Fibroblast of villous mesenchyme (primary cell): ENCODE results near the gene ADARB1. TPM values are rescaled to one million over a fixed set of nuclear protein-coding genes. Genes with fewer than 3 reads are reported as not detected.

ENCODE experiments used
- DNase-seq: peaks from one replicate; pipeline ENCODE4 v3.0.0-alpha.2; 2010; ENCODE audit warnings: low read depth
- H3K4me3 ChIP-seq: 2 replicates; pipeline ENCODE4 v1.5.1; 2011; ENCODE audit warnings: low read depth, mild to moderate bottlenecking, low read length
- total RNA-seq: library from RNA; depleted of rRNA; stranded (reverse); fragments of >200 nt; gene quantifications from 2 replicates; pipeline ENCODE4 v1.2.3, GENCODE V29; 2012
- TF ChIP-seq, protein P1 (sequence below): IDR thresholded peaks from 2 replicates; pipeline ENCODE4 v1.5.1; 2012; ENCODE audit warnings: low read depth, mild to moderate bottlenecking, low read length; ENCODE audit not compliant: insufficient read depth

The ADARB1 gene
- total RNA-seq, 1 donor, result 16.4 TPM

DNA sequence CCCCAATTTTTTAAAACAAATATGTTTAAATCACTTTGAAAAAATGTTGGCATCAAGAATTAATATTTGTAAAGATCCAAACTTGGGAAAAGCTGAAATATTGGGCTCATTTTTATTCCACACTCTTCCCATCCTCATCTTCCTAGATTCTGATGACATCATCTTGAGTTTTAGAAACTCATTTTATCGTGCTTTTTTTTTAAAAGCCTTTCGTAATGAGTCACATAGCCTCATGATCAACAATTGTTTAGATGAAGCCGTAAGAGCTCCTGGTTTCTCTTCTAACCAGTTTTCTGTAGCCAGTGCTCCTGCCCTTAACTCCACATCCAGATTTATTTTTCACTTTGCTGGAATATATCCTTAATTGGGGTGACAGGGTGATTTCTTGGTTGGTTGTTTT lies 134.7 kb downstream of the ADARB1 start:
- no peak overlapping the region for H3K4me3 ChIP-seq
- DNase-seq, result peak; percentile 84
- TF ChIP-seq, protein P1, sequence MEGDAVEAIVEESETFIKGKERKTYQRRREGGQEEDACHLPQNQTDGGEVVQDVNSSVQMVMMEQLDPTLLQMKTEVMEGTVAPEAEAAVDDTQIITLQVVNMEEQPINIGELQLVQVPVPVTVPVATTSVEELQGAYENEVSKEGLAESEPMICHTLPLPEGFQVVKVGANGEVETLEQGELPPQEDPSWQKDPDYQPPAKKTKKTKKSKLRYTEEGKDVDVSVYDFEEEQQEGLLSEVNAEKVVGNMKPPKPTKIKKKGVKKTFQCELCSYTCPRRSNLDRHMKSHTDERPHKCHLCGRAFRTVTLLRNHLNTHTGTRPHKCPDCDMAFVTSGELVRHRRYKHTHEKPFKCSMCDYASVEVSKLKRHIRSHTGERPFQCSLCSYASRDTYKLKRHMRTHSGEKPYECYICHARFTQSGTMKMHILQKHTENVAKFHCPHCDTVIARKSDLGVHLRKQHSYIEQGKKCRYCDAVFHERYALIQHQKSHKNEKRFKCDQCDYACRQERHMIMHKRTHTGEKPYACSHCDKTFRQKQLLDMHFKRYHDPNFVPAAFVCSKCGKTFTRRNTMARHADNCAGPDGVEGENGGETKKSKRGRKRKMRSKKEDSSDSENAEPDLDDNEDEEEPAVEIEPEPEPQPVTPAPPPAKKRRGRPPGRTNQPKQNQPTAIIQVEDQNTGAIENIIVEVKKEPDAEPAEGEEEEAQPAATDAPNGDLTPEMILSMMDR, result no peak

DNA sequence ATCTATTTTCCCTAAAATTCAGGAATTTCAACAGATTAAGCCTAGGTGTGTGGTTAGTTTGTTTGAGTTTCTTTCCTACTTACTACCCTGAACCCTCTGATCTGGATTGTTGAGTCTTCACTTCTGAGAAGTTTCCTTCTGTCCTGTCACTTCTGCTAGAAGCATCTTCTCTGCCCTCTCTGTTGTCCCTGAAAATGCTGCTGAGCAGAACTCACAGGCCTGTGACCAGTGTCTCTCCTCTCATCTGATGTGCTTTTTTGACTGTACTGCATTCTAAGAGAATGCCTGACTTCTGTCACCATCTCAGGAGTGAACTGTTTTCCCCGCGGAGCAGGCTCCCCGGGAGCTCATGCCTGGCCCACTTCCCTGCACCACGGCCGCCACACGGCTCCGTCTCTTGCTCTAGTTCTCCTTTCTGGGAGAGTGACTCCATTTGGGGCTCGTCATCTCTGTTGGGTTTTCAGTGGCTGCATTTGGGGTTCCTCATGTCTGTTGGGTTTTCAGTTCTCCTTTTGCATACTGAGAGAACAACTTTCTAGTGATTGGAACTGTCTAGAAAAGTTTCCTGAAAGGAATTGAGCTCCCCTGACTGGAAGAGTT lies 135.4 kb downstream of the ADARB1 start:
- no peak overlapping the region for H3K4me3 ChIP-seq
- TF ChIP-seq, protein P1, result no peak
- no peak for DNase-seq

GRCh38 chr21:45210461-45210983 lies 136.1 kb downstream of the ADARB1 start:
- TF ChIP-seq, protein P1, result no peak

GRCh38 chr21:45211661-45212060 lies 137.3 kb downstream of the ADARB1 start:
- TF ChIP-seq, protein P1, result no peak
- peak; percentile 83 for DNase-seq
- no peak overlapping the region for H3K4me3 ChIP-seq

More at GRCh38 chr21:45210461-45210983, 136.1 kb downstream of the ADARB1 start:
- H3K4me3 ChIP-seq, result no peak overlapping the region
- DNase-seq, result no peak

DNA sequence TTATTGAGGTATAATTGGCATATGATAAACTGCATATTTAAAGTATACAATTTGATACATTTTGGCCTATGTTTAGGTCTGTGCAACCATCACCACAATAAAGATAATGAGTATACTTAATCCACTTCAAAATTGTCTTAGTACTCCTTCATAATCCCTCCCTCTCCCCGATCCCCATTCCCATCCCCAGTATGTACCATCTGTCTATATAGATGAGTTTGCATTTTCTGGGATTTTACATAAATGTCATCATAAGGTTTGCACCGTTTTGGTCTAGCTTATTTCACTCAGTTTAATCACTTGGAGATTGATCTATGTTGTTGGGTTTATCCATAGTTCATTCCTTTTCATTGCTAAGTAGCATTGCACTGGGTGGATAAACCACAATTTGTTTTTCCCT lies 139.0 kb downstream of the ADARB1 start:
- TF ChIP-seq, protein P1, result no peak
- DNase-seq, result no peak
- H3K4me3 ChIP-seq, result no peak overlapping the region

GRCh38 chr21:45215213-45215612 lies 140.8 kb downstream of the ADARB1 start:
- TF ChIP-seq, protein P1, result no peak
- H3K4me3 ChIP-seq, result no peak overlapping the region
- no peak for DNase-seq

GRCh38 chr21:45217010-45217409 lies 142.6 kb downstream of the ADARB1 start:
- TF ChIP-seq, protein P1, result no peak
- no peak for DNase-seq
- H3K4me3 ChIP-seq, result no peak overlapping the region
